SK-N-MC (cell line): ENCODE results near the gene MAPK8IP3.

Source experiments
- EZH2 ChIP-seq: fragments of 200-600 bp; sonication (generic); IDR thresholded peaks from one replicate; pipeline ENCODE4 v1.6.1; 2017; ENCODE audit warnings: antibody characterized with exemption
- POLR2AphosphoS5 ChIP-seq: IDR thresholded peaks from 2 replicates; pipeline ENCODE4 v1.6.1; 2012; ENCODE audit warnings: mild to moderate bottlenecking, low read depth, low read length, borderline replicate concordance

GRCh38 chr16:1812732-1813163, 106.8 kb downstream of the MAPK8IP3 start:
- TF ChIP-seq EZH2 (no peak), POLR2AphosphoS5 (no peak)
